CD4-positive, alpha-beta T cell treated with Interferon gamma for 1 hour (primary cell): Measurements from ENCODE around the gene VPS35L.
A peak's percentile ranks its signal among the peaks of the same experiment; 100 is the strongest.
"Not testable (repeated sequence)": the region's sequence is repeated elsewhere in the genome, so short reads cannot be mapped to it uniquely, and the experiment has no call there.

Source experiments
- DNase-seq: peaks from one replicate; pipeline ENCODE4 v3.0.0-alpha.2; 2020

Gene VPS35L

GRCh38 chr16:19655242-19655777, 99.8 kb downstream of the VPS35L start:
- DNase-seq, result no peak

GRCh38 chr16:19657831-19658230, 102.3 kb downstream of the VPS35L start:
- DNase-seq, result no peak

- DNase-seq, result no peak
These were observed 104.1 kb downstream of the VPS35L start for GRCh38 chr16:19659554-19659953.

- DNase-seq, result no peak
These were observed 104.9 kb downstream of the VPS35L start for GRCh38 chr16:19660432-19660831.

- no peak for DNase-seq
These were observed 106.8 kb downstream of the VPS35L start for GRCh38 chr16:19662351-19662750.

- DNase-seq, result no peak
These were observed 108.7 kb downstream of the VPS35L start for GRCh38 chr16:19664166-19664565.

GRCh38 chr16:19665313-19665712, 109.8 kb downstream of the VPS35L start:
- not testable (repeated sequence) for DNase-seq

GRCh38 chr16:19666477-19666876, 111.0 kb downstream of the VPS35L start:
- DNase-seq, result no peak

- DNase-seq, result no peak
These were observed 116.9 kb downstream of the VPS35L start for GRCh38 chr16:19672378-19672777.

GRCh38 chr16:19674485-19674884, 119.0 kb downstream of the VPS35L start:
- DNase-seq, result no peak

- no peak for DNase-seq
These were observed 121.9 kb downstream of the VPS35L start for GRCh38 chr16:19677402-19677801.

- no peak for DNase-seq
These were observed 123.3 kb downstream of the VPS35L start for GRCh38 chr16:19678804-19679203.

- not testable (repeated sequence) for DNase-seq
These were observed 123.8 kb downstream of the VPS35L start for GRCh38 chr16:19679281-19679680.

- no peak for DNase-seq
These were observed 125.4 kb downstream of the VPS35L start for GRCh38 chr16:19680881-19681340.

GRCh38 chr16:19681637-19682036, 126.1 kb downstream of the VPS35L start:
- no peak for DNase-seq

GRCh38 chr16:19683453-19684236, 128.1 kb downstream of the VPS35L start:
- DNase-seq, result no peak

- no peak for DNase-seq
These were observed 129.7 kb downstream of the VPS35L start for GRCh38 chr16:19685176-19685575.

GRCh38 chr16:19687279-19687678, 131.8 kb downstream of the VPS35L start:
- no peak for DNase-seq

- no peak for DNase-seq
These were observed 133.0 kb downstream of the VPS35L start for GRCh38 chr16:19688396-19689024.

- no peak for DNase-seq
These were observed 133.8 kb downstream of the VPS35L start for GRCh38 chr16:19689342-19689741.

- DNase-seq, result no peak
These were observed 134.7 kb downstream of the VPS35L start for GRCh38 chr16:19690196-19690595.

- DNase-seq, result no peak
These were observed 135.7 kb downstream of the VPS35L start for GRCh38 chr16:19691161-19691711.

- DNase-seq, result no peak
These were observed 139.5 kb downstream of the VPS35L start for GRCh38 chr16:19694989-19695388.

GRCh38 chr16:19696328-19696727, 140.8 kb downstream of the VPS35L start:
- peak; percentile 70 for DNase-seq
